Activated CD4-positive, alpha-beta T cell treated with anti-CD3 and anti-CD28 coated beads, Interleukin-2, amount 50 U/mL, for 48 hours (primary cell): ENCODE measurements around the gene TAF4.
"Not testable (repeated sequence)": the region's sequence is repeated elsewhere in the genome, so short reads cannot be mapped to it uniquely, and the experiment has no call there.

Experiments
- DNase-seq, 2 experiments: peaks; one replicate each; pipeline ENCODE4 v3.0.0-alpha.2; 2020

The TAF4 gene

GRCh38 chr20:61976644-61977418 is 88.8 kb downstream of the TAF4 start:
- DNase-seq: no peak

- DNase-seq: no peak
Measured at GRCh38 chr20:61976263-61976643, 89.4 kb downstream of the TAF4 start.

- DNase-seq: no peak
Measured at GRCh38 chr20:61975407-61976129, 90.1 kb downstream of the TAF4 start.

GRCh38 chr20:61974357-61974665 is 91.4 kb downstream of the TAF4 start:
- no peak for DNase-seq

GRCh38 chr20:61973515-61974356 is 91.9 kb downstream of the TAF4 start:
- no peak for DNase-seq

- no peak for DNase-seq
Measured at GRCh38 chr20:61972636-61973508, 92.8 kb downstream of the TAF4 start.

GRCh38 chr20:61971595-61971994 is 94.1 kb downstream of the TAF4 start:
- DNase-seq: not testable (repeated sequence)

GRCh38 chr20:61970357-61970756 is 95.3 kb downstream of the TAF4 start:
- DNase-seq: no peak

- DNase-seq: no peak
Measured at GRCh38 chr20:61969806-61970205, 95.9 kb downstream of the TAF4 start.

- no peak for DNase-seq
Measured at GRCh38 chr20:61968932-61969331, 96.7 kb downstream of the TAF4 start.

- DNase-seq: no peak
Measured at GRCh38 chr20:61968036-61968810, 97.5 kb downstream of the TAF4 start.

GRCh38 chr20:61967300-61967699 is 98.4 kb downstream of the TAF4 start:
- DNase-seq: no peak

GRCh38 chr20:61966492-61967244 is 99.0 kb downstream of the TAF4 start:
- no peak for DNase-seq

GRCh38 chr20:61965606-61966491 is 99.8 kb downstream of the TAF4 start:
- DNase-seq: no peak

- DNase-seq: no peak
Measured at GRCh38 chr20:61964675-61965605, 100.7 kb downstream of the TAF4 start.

- DNase-seq: no peak
Measured at GRCh38 chr20:61963885-61964674, 101.6 kb downstream of the TAF4 start.

- no peak for DNase-seq
Measured at GRCh38 chr20:61963149-61963548, 102.5 kb downstream of the TAF4 start.

- DNase-seq: no peak
Measured at GRCh38 chr20:61960836-61961235, 104.8 kb downstream of the TAF4 start.
